Measurements from ENCODE around the gene FAM161A.

Gene FAM161A

GRCh38 chr2:61786876-61787275, 67.0 kb downstream of the FAM161A start:
- no peaks in the 10 kb centered on the region for H3K27me3 ChIP-seq (ENCODE audit: control insufficient read depth in 2 of 2, insufficient read depth in 2 of 2, low read length in 2 of 2)
- H3K4me3 ChIP-seq (ENCODE audit: low read length in 2 of 2) = no peak overlapping the region
- H3K4me1 ChIP-seq (ENCODE audit: control insufficient read depth in 2 of 2, insufficient read depth in 2 of 2, low read length in 2 of 2) = no peaks in the 10 kb centered on the region

GRCh38 chr2:61785583-61785982, 68.3 kb downstream of the FAM161A start:
- H3K36me3 ChIP-seq (ENCODE audit: control insufficient read depth in 2 of 2, insufficient read depth in 2 of 2, low read length in 2 of 2) = no peaks in the 10 kb centered on the region
- H3K4me3 ChIP-seq (ENCODE audit: low read length in 2 of 2) = no peak overlapping the region
- H3K4me1 ChIP-seq (ENCODE audit: control insufficient read depth in 2 of 2, insufficient read depth in 2 of 2, low read length in 2 of 2) = no peaks in the 10 kb centered on the region
- H3K27ac ChIP-seq (ENCODE audit: low read depth in 2 of 2, low read length in 2 of 2) = no peak overlapping the region
- H3K27me3 ChIP-seq (ENCODE audit: control insufficient read depth in 2 of 2, insufficient read depth in 2 of 2, low read length in 2 of 2) = no peaks in the 10 kb centered on the region
- H3K9ac ChIP-seq (ENCODE audit: low read depth in 1 of 2, low read length in 2 of 2) = no peak overlapping the region
- no peaks in the 10 kb centered on the region for H3K9me3 ChIP-seq (ENCODE audit: control insufficient read depth in 2 of 2, low read length in 2 of 2)

More at GRCh38 chr2:61786876-61787275, 67.0 kb downstream of the FAM161A start:
- no peak overlapping the region for H3K9ac ChIP-seq (ENCODE audit: low read depth in 1 of 2, low read length in 2 of 2)
- no peaks in the 10 kb centered on the region for H3K36me3 ChIP-seq (ENCODE audit: control insufficient read depth in 2 of 2, insufficient read depth in 2 of 2, low read length in 2 of 2)
- no peak overlapping the region for H3K27ac ChIP-seq (ENCODE audit: low read depth in 2 of 2, low read length in 2 of 2)
- no peaks in the 10 kb centered on the region for H3K9me3 ChIP-seq (ENCODE audit: control insufficient read depth in 2 of 2, low read length in 2 of 2)

- H3K9me3 ChIP-seq (ENCODE audit: control insufficient read depth in 2 of 2, low read length in 2 of 2) = no peaks in the 10 kb centered on the region
- no peaks in the 10 kb centered on the region for H3K4me1 ChIP-seq (ENCODE audit: control insufficient read depth in 2 of 2, insufficient read depth in 2 of 2, low read length in 2 of 2)
- no peak overlapping the region for H3K9ac ChIP-seq (ENCODE audit: low read depth in 1 of 2, low read length in 2 of 2)
- H3K36me3 ChIP-seq (ENCODE audit: control insufficient read depth in 2 of 2, insufficient read depth in 2 of 2, low read length in 2 of 2) = no peaks in the 10 kb centered on the region
- no peaks in the 10 kb centered on the region for H3K27me3 ChIP-seq (ENCODE audit: control insufficient read depth in 2 of 2, insufficient read depth in 2 of 2, low read length in 2 of 2)
- no peak overlapping the region for H3K4me3 ChIP-seq (ENCODE audit: low read length in 2 of 2)
- no peak overlapping the region for H3K27ac ChIP-seq (ENCODE audit: low read depth in 2 of 2, low read length in 2 of 2)
Measured at GRCh38 chr2:61784643-61785042, 69.2 kb downstream of the FAM161A start.

GRCh38 chr2:61775956-61776570, 77.8 kb downstream of the FAM161A start:
- H3K27me3 ChIP-seq (ENCODE audit: control insufficient read depth in 2 of 2, insufficient read depth in 2 of 2, low read length in 2 of 2) = no peaks in the 10 kb centered on the region
- no peak overlapping the region for H3K4me3 ChIP-seq (ENCODE audit: low read length in 2 of 2)
- no peak overlapping the region for H3K27ac ChIP-seq (ENCODE audit: low read depth in 2 of 2, low read length in 2 of 2)
- no peaks in the 10 kb centered on the region for H3K4me1 ChIP-seq (ENCODE audit: control insufficient read depth in 2 of 2, insufficient read depth in 2 of 2, low read length in 2 of 2)
- no peaks in the 10 kb centered on the region for H3K36me3 ChIP-seq (ENCODE audit: control insufficient read depth in 2 of 2, insufficient read depth in 2 of 2, low read length in 2 of 2)
- H3K9ac ChIP-seq (ENCODE audit: low read depth in 1 of 2, low read length in 2 of 2) = no peak overlapping the region
- H3K9me3 ChIP-seq (ENCODE audit: control insufficient read depth in 2 of 2, low read length in 2 of 2) = no peaks in the 10 kb centered on the region
